ENCODE results near the gene FMO2.

Gene FMO2

GRCh38 chr1:171251042-171251951 is 66.2 kb downstream of the FMO2 start:
- TF ChIP-seq SPI1 (IDR thresholded peaks at IDR 0.05; ENCODE audit: low read depth, low read length) = no peak
- FAIRE-seq (no peak), DNase-seq (ENCODE audit: insufficient read length, low spot score) (no peak)

GRCh38 chr1:171251952-171252300 is 66.8 kb downstream of the FMO2 start:
- no peak for DNase-seq (ENCODE audit: insufficient read length, low spot score)
- no peak for FAIRE-seq
- TF ChIP-seq POLR2AphosphoS5 (IDR thresholded peaks at IDR 0.05; ENCODE audit: low read depth, low read length) (no peak), POU2F2 (IDR thresholded peaks at IDR 0.05; ENCODE audit: low read depth, low read length) (no peak), TAF1 (IDR thresholded peaks at IDR 0.05; ENCODE audit: low read depth, low read length) (no peak), POLR2A (IDR thresholded peaks at IDR 0.05; ENCODE audit: low read depth, low read length) (no peak), SPI1 (IDR thresholded peaks at IDR 0.05; ENCODE audit: low read depth, low read length) (no peak), PAX5 (IDR thresholded peaks at IDR 0.05; ENCODE audit: insufficient read depth, low read length, severe bottlenecking) (no peak)

- FAIRE-seq = peak; percentile 71
- no peak for DNase-seq (ENCODE audit: insufficient read length, low spot score)
- TF ChIP-seq PAX5 (IDR thresholded peaks at IDR 0.05; ENCODE audit: insufficient read depth, low read length, severe bottlenecking) = no peak
Observed at GRCh38 chr1:171252482-171252881, 67.4 kb downstream of the FMO2 start.

- FAIRE-seq (no peak), DNase-seq (ENCODE audit: insufficient read length, low spot score) (no peak)
- TF ChIP-seq POLR2AphosphoS5 (IDR thresholded peaks at IDR 0.05; ENCODE audit: low read depth, low read length) (no peak), POLR2A (IDR thresholded peaks at IDR 0.05; ENCODE audit: low read depth, low read length) (no peak), TAF1 (IDR thresholded peaks at IDR 0.05; ENCODE audit: low read depth, low read length) (no peak), PAX5 (IDR thresholded peaks at IDR 0.05; ENCODE audit: insufficient read depth, low read length, severe bottlenecking) (no peak), SPI1 (IDR thresholded peaks at IDR 0.05; ENCODE audit: low read depth, low read length) (no peak), POU2F2 (IDR thresholded peaks at IDR 0.05; ENCODE audit: low read depth, low read length) (no peak)
Observed at GRCh38 chr1:171254859-171255258, 69.8 kb downstream of the FMO2 start.

GRCh38 chr1:171256940-171257606 is 72.0 kb downstream of the FMO2 start:
- no peak for DNase-seq (ENCODE audit: insufficient read length, low spot score)
- TF ChIP-seq PAX5 (IDR thresholded peaks at IDR 0.05; ENCODE audit: insufficient read depth, low read length, severe bottlenecking) = no peak
- no peak for TF ChIP-seq POLR2A (IDR thresholded peaks at IDR 0.05; ENCODE audit: low read depth, low read length)
- TF ChIP-seq POLR2AphosphoS5 (IDR thresholded peaks at IDR 0.05; ENCODE audit: low read depth, low read length) = no peak
- FAIRE-seq = no peak

- no peak for DNase-seq (ENCODE audit: insufficient read length, low spot score)
- no peak for FAIRE-seq
- TF ChIP-seq POU2F2 (IDR thresholded peaks at IDR 0.05; ENCODE audit: low read depth, low read length) (no peak), POLR2AphosphoS5 (IDR thresholded peaks at IDR 0.05; ENCODE audit: low read depth, low read length) (no peak), SPI1 (IDR thresholded peaks at IDR 0.05; ENCODE audit: low read depth, low read length) (no peak), POLR2A (IDR thresholded peaks at IDR 0.05; ENCODE audit: low read depth, low read length) (no peak), PAX5 (IDR thresholded peaks at IDR 0.05; ENCODE audit: insufficient read depth, low read length, severe bottlenecking) (no peak), TAF1 (IDR thresholded peaks at IDR 0.05; ENCODE audit: low read depth, low read length) (no peak)
Observed at GRCh38 chr1:171257607-171258076, 72.5 kb downstream of the FMO2 start.

- FAIRE-seq = no peak
- no peak for DNase-seq (ENCODE audit: insufficient read length, low spot score)
- TF ChIP-seq SPI1 (IDR thresholded peaks at IDR 0.05; ENCODE audit: low read depth, low read length) (no peak), POLR2AphosphoS5 (IDR thresholded peaks at IDR 0.05; ENCODE audit: low read depth, low read length) (no peak)
Observed at GRCh38 chr1:171258429-171258828, 73.3 kb downstream of the FMO2 start.

GRCh38 chr1:171258943-171259342 is 73.8 kb downstream of the FMO2 start:
- DNase-seq (ENCODE audit: insufficient read length, low spot score) (no peak), FAIRE-seq (no peak)
- no peak for TF ChIP-seq SPI1 (IDR thresholded peaks at IDR 0.05; ENCODE audit: low read depth, low read length)
- no peak for TF ChIP-seq PAX5 (IDR thresholded peaks at IDR 0.05; ENCODE audit: insufficient read depth, low read length, severe bottlenecking)
- TF ChIP-seq POU2F2 (IDR thresholded peaks at IDR 0.05; ENCODE audit: low read depth, low read length) = no peak
- TF ChIP-seq POLR2A (IDR thresholded peaks at IDR 0.05; ENCODE audit: low read depth, low read length) = no peak
